SK-N-SH treated with all-trans-retinoic acid at 6 μM for 48 hours (cell line): Measurements from ENCODE around the gene EEA1.

Source experiments
- ATAC-seq: fragments of 200-7000 bp; cut with Tn5 transposase; 3 replicates; pipeline ENCODE4 v1.9.1; 2020; ENCODE audit warnings: mild to moderate bottlenecking, moderate library complexity
- ARNTL ChIP-seq: fragments of 450-650 bp; formaldehyde crosslinking; IDR thresholded peaks from 2 replicates; pipeline ENCODE4 v1.5.0; 2020; ENCODE audit warnings: low read depth, mild to moderate bottlenecking, moderate library complexity, borderline replicate concordance
- BACH2 ChIP-seq: fragments of 250-450 bp; sonication (Bioruptor Pico); IDR thresholded peaks from 2 replicates; pipeline ENCODE4 v1.9.0; 2021; ENCODE audit warnings: mild to moderate bottlenecking, borderline replicate concordance
- CSRNP3 ChIP-seq: fragments of 250-450 bp; sonication (Bioruptor Pico); IDR thresholded peaks from 2 replicates; pipeline ENCODE4 v1.5.1; 2021; ENCODE audit warnings: mild to moderate bottlenecking, moderate library complexity
- ESRRG ChIP-seq: fragments of 250-450 bp; sonication (Bioruptor Pico); IDR thresholded peaks from 2 replicates; pipeline ENCODE4 v1.6.1; 2021; ENCODE audit warnings: mild to moderate bottlenecking
- GLIS3 ChIP-seq: fragments of 250-450 bp; sonication (Bioruptor Pico); IDR thresholded peaks from 2 replicates; pipeline ENCODE4 v1.5.0; 2020; ENCODE audit warnings: mild to moderate bottlenecking, moderate library complexity
- ISL1 ChIP-seq: fragments of 250-450 bp; sonication (Bioruptor Pico); IDR thresholded peaks from 2 replicates; pipeline ENCODE4 v2.1.2; 2022; ENCODE audit warnings: mild to moderate bottlenecking, moderate library complexity
- OSR1 ChIP-seq: fragments of 250-450 bp; sonication (Bioruptor Pico); IDR thresholded peaks from 2 replicates; pipeline ENCODE4 v1.8.0; 2022; ENCODE audit warnings: moderate library complexity, mild to moderate bottlenecking, inconsistent platforms
- POU6F1 ChIP-seq: fragments of 250-450 bp; sonication (Bioruptor Pico); IDR thresholded peaks from 2 replicates; pipeline ENCODE4 v1.8.0; 2021; ENCODE audit warnings: low read depth, mild to moderate bottlenecking, moderate library complexity, borderline replicate concordance
- PPARA ChIP-seq: fragments of 250-450 bp; sonication (Bioruptor Pico); IDR thresholded peaks from 2 replicates; pipeline ENCODE4 v1.5.0; 2020; ENCODE audit warnings: mild to moderate bottlenecking, borderline replicate concordance
- RARB ChIP-seq: fragments of 250-450 bp; sonication (Bioruptor Pico); IDR thresholded peaks from 2 replicates; pipeline ENCODE4 v1.8.0; 2021; ENCODE audit warnings: mild to moderate bottlenecking, moderate library complexity
- SNAI2 ChIP-seq: fragments of 250-450 bp; sonication (Bioruptor Pico); IDR thresholded peaks from 2 replicates; pipeline ENCODE4 v1.5.0; 2020; ENCODE audit warnings: mild to moderate bottlenecking, moderate library complexity
- TCF4 ChIP-seq: fragments of 250-450 bp; sonication (Bioruptor Pico); IDR thresholded peaks from 2 replicates; pipeline ENCODE4 v1.8.0; 2021; ENCODE audit warnings: mild to moderate bottlenecking, moderate library complexity, borderline replicate concordance
- TOX ChIP-seq: fragments of 250-450 bp; sonication (Bioruptor Pico); IDR thresholded peaks from 2 replicates; pipeline ENCODE4 v1.8.0; 2021; ENCODE audit warnings: mild to moderate bottlenecking, moderate library complexity, borderline replicate concordance
- ZC3H10 ChIP-seq: fragments of 250-450 bp; sonication (Bioruptor Pico); IDR thresholded peaks from 2 replicates; pipeline ENCODE4 v1.5.1; 2021; ENCODE audit warnings: mild to moderate bottlenecking, moderate library complexity
- ZFP3 ChIP-seq: fragments of 250-450 bp; sonication (Bioruptor Pico); IDR thresholded peaks from 2 replicates; pipeline ENCODE4 v1.5.0; 2020; ENCODE audit warnings: mild to moderate bottlenecking, moderate library complexity
- ZNF565 ChIP-seq: fragments of 450-650 bp; formaldehyde crosslinking; conservative IDR thresholded peaks from 2 replicates; pipeline ENCODE4 v1.5.0; 2020; ENCODE audit warnings: low read depth, mild to moderate bottlenecking, moderate library complexity
- ZNF8 ChIP-seq: fragments of 450-650 bp; formaldehyde crosslinking; IDR thresholded peaks from 2 replicates; pipeline ENCODE4 v1.5.0; 2020; ENCODE audit warnings: mild to moderate bottlenecking, moderate library complexity
- TF ChIP-seq, protein P1 (sequence below): fragments of 250-450 bp; sonication (Bioruptor Pico); IDR thresholded peaks from 2 replicates; pipeline ENCODE4 v1.5.1; 2020; ENCODE audit warnings: low read depth, mild to moderate bottlenecking, moderate library complexity
- TF ChIP-seq, protein P2 (sequence below): fragments of 250-450 bp; sonication (Bioruptor Pico); IDR thresholded peaks from 2 replicates; pipeline ENCODE4 v1.8.0; 2020; ENCODE audit warnings: mild to moderate bottlenecking, moderate library complexity, borderline replicate concordance
- TF ChIP-seq, protein P3 (sequence below): fragments of 250-450 bp; sonication (Bioruptor Pico); IDR thresholded peaks from 2 replicates; pipeline ENCODE4 v1.5.0; 2020; ENCODE audit warnings: mild to moderate bottlenecking, moderate library complexity

EEA1 gene

DNA sequence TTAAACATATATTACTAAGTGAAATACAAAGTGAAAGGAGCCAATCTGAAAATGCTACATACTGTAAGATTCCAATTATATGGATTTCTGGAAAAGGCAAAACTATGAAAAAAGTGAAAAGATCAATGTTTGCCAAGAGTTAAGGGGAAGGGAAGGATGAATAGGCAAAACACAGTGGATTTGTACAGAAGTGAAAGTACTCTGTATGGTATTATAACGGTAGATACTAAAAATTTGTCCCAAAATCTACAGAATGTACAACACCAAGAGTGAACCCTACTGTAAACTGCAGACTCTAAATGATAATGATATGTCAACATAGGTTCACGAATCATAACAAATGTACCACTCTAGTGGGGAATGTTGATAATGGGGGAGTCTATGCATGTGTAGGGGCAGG, 17.8 kb downstream of the EEA1 start:
- ATAC-seq = no peak
- TF ChIP-seq SNAI2 (no peak), TCF4 (CRISPR knock-in tag) (no peak), POU6F1 (CRISPR knock-in tag) (no peak), ISL1 (CRISPR knock-in tag) (no peak), ZNF565 (CRISPR knock-in tag) (no peak), ZFP3 (CRISPR knock-in tag) (no peak), CSRNP3 (CRISPR knock-in tag) (no peak), ESRRG (CRISPR knock-in tag) (no peak), ZNF8 (CRISPR knock-in tag) (no peak), PPARA (CRISPR knock-in tag) (no peak)
- TF ChIP-seq, protein P1, sequence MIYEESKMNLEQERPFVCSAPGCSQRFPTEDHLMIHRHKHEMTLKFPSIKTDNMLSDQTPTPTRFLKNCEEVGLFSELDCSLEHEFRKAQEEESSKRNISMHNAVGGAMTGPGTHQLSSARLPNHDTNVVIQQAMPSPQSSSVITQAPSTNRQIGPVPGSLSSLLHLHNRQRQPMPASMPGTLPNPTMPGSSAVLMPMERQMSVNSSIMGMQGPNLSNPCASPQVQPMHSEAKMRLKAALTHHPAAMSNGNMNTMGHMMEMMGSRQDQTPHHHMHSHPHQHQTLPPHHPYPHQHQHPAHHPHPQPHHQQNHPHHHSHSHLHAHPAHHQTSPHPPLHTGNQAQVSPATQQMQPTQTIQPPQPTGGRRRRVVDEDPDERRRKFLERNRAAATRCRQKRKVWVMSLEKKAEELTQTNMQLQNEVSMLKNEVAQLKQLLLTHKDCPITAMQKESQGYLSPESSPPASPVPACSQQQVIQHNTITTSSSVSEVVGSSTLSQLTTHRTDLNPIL (CRISPR knock-in tag) = no peak

DNA sequence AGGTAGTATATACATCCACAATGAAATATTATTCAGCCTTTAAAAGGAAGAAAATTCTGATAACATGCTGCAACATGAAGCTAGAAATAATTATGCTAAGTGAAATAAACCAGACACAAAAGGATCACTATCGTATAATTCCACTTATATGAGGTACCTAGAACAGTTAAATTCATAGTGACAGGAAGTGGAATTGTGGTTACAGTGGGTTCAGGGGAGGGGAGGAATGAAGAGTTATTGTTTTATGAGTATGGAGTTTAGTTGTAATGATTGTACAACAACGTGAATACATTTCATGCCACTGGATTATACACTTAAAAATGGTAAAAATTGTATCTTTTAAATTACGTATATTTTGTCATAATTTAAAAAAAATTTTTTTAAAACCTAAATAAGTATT, 21.0 kb downstream of the EEA1 start:
- no peak for TF ChIP-seq SNAI2
- TF ChIP-seq ZC3H10 (CRISPR knock-in tag) = no peak
- no peak for TF ChIP-seq BACH2
- TF ChIP-seq, protein P2, sequence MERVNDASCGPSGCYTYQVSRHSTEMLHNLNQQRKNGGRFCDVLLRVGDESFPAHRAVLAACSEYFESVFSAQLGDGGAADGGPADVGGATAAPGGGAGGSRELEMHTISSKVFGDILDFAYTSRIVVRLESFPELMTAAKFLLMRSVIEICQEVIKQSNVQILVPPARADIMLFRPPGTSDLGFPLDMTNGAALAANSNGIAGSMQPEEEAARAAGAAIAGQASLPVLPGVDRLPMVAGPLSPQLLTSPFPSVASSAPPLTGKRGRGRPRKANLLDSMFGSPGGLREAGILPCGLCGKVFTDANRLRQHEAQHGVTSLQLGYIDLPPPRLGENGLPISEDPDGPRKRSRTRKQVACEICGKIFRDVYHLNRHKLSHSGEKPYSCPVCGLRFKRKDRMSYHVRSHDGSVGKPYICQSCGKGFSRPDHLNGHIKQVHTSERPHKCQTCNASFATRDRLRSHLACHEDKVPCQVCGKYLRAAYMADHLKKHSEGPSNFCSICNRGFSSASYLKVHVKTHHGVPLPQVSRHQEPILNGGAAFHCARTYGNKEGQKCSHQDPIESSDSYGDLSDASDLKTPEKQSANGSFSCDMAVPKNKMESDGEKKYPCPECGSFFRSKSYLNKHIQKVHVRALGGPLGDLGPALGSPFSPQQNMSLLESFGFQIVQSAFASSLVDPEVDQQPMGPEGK (CRISPR knock-in tag) = no peak
- TF ChIP-seq ISL1 (CRISPR knock-in tag) = no peak
- no peak for TF ChIP-seq PPARA (CRISPR knock-in tag)
- no peak for TF ChIP-seq ARNTL (CRISPR knock-in tag)
- TF ChIP-seq GLIS3 = no peak
- TF ChIP-seq CSRNP3 (CRISPR knock-in tag) = no peak
- no peak for TF ChIP-seq TCF4 (CRISPR knock-in tag)
- ATAC-seq = no peak

DNA sequence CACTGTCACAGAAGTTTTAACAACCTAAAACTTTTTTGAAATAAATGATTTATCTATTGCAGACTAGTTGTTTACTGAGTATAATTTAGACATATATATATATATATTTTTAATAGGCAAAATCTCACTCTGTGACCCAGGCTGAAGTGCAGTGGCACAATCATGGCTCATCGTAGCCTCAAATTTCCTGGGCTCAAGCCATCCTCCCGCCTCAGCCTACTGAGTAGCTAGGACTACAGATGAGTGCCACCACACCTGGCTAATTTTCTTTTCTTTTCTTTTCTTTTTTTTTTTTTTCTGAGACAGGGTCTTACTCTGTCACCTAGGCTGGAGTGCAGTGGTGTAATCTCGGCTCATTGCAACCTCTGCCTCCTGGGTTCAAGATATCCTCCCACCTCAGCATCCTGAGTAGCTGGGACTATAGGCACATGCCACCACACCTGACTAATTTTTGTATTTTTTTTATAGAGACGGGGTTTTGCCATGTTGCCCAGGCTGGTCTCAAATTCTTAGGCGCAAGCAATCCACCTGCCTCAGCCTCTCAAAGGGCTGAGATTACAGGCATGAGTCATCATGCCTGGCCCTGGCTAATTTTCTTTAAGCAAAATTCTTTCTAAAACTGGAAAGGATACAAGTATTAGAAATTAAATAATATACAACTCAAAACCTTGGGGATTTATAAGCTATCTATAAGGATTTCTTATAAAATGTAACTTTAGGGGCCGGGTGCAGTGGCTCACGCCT, 23.1 kb downstream of the EEA1 start:
- TF ChIP-seq PPARA (CRISPR knock-in tag) (no peak), ZFP3 (CRISPR knock-in tag) (no peak), ZNF8 (CRISPR knock-in tag) (no peak), ISL1 (CRISPR knock-in tag) (no peak), TOX (CRISPR knock-in tag) (no peak), RARB (CRISPR knock-in tag) (no peak), OSR1 (no peak), SNAI2 (no peak), ESRRG (CRISPR knock-in tag) (no peak), ZNF565 (CRISPR knock-in tag) (no peak), POU6F1 (CRISPR knock-in tag) (no peak)
- TF ChIP-seq, protein P3, sequence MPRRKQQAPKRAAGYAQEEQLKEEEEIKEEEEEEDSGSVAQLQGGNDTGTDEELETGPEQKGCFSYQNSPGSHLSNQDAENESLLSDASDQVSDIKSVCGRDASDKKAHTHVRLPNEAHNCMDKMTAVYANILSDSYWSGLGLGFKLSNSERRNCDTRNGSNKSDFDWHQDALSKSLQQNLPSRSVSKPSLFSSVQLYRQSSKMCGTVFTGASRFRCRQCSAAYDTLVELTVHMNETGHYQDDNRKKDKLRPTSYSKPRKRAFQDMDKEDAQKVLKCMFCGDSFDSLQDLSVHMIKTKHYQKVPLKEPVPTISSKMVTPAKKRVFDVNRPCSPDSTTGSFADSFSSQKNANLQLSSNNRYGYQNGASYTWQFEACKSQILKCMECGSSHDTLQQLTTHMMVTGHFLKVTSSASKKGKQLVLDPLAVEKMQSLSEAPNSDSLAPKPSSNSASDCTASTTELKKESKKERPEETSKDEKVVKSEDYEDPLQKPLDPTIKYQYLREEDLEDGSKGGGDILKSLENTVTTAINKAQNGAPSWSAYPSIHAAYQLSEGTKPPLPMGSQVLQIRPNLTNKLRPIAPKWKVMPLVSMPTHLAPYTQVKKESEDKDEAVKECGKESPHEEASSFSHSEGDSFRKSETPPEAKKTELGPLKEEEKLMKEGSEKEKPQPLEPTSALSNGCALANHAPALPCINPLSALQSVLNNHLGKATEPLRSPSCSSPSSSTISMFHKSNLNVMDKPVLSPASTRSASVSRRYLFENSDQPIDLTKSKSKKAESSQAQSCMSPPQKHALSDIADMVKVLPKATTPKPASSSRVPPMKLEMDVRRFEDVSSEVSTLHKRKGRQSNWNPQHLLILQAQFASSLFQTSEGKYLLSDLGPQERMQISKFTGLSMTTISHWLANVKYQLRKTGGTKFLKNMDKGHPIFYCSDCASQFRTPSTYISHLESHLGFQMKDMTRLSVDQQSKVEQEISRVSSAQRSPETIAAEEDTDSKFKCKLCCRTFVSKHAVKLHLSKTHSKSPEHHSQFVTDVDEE = no peak
- TF ChIP-seq, protein P1 (CRISPR knock-in tag) = no peak
- TF ChIP-seq, all 23 proteins: peak for 0
- ATAC-seq = peak; percentile 55; the same call in 2 of the 3 replicates
